ENCODE data around the gene SGCA. TPM values are rescaled to one million over a fixed set of nuclear protein-coding genes. Genes with fewer than 3 reads are reported as not detected.

The SGCA gene
- total and polyA plus RNA-seq, 2 of the 13 experiments (the other 11 are each of a cell fraction or from before 2014, with no cell fraction given) = not detected

DNA sequence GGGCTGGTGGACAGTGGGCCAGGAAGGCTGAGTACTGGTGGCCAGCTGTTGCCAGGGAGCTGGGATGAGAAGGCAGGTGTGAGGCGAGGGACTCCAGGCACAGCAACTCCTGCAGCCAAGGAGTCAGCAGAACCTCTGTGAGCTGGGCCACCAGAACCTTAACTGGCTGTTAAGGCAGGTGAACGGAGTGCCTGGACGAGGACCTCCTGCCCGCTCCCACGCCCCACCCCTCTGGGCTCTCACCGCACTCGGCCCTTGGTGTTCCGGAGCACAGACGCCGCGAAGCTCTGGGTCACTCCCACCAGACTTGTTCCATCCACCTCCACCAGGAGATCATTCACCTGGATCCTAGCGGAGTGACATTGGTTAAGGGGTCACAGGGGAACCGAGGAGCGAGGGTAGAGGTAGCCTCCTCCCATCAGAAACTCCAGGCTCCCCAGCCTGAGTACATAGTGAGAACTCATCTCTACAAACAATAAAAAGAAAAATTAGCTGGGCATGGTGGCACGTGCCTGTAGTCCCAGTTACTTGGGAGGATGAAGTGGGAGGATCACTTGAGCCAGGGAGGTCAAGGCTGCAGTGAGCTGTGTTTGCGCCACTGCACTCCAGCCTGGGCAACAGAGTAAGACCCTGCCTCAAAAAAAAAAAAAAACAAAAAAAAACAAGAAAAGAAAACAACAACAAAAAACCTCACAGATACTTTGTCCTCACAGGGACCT lies 24.6 kb upstream of the SGCA start (continued):
- TF ChIP-seq, protein P1, sequence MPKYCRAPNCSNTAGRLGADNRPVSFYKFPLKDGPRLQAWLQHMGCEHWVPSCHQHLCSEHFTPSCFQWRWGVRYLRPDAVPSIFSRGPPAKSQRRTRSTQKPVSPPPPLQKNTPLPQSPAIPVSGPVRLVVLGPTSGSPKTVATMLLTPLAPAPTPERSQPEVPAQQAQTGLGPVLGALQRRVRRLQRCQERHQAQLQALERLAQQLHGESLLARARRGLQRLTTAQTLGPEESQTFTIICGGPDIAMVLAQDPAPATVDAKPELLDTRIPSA (CRISPR knock-in tag; IDR thresholded peaks at IDR 0.05; ENCODE audit: borderline replicate concordance) = no peak
- TF ChIP-seq PCBP1 (IDR thresholded peaks at IDR 0.05; ENCODE audit: borderline replicate concordance, low read depth, low read length) (no peak), ZNF337 (CRISPR knock-in tag; IDR thresholded peaks at IDR 0.05; ENCODE audit: borderline replicate concordance, low read depth) (no peak), CEBPG (CRISPR knock-in tag; IDR thresholded peaks at IDR 0.05) (no peak), SALL1 (CRISPR knock-in tag; IDR thresholded peaks at IDR 0.05) (no peak), JUNB (CRISPR knock-in tag; IDR thresholded peaks at IDR 0.05; ENCODE audit: borderline replicate concordance) (no peak), NONO (IDR thresholded peaks at IDR 0.05) (no peak), NONO (CRISPR knock-in tag; conservative IDR thresholded peaks at IDR 0.05) (no peak)
- TF ChIP-seq, protein P2, sequence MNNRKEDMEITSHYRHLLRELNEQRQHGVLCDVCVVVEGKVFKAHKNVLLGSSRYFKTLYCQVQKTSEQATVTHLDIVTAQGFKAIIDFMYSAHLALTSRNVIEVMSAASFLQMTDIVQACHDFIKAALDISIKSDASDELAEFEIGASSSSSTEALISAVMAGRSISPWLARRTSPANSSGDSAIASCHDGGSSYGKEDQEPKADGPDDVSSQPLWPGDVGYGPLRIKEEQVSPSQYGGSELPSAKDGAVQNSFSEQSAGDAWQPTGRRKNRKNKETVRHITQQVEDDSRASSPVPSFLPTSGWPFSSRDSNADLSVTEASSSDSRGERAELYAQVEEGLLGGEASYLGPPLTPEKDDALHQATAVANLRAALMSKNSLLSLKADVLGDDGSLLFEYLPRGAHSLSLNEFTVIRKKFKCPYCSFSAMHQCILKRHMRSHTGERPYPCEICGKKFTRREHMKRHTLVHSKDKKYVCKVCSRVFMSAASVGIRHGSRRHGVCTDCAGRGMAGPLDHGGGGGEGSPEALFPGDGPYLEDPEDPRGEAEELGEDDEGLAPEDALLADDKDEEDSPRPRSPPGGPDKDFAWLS (CRISPR knock-in tag; IDR thresholded peaks at IDR 0.05; ENCODE audit: borderline replicate concordance) = no peak
- TF ChIP-seq, protein P3, sequence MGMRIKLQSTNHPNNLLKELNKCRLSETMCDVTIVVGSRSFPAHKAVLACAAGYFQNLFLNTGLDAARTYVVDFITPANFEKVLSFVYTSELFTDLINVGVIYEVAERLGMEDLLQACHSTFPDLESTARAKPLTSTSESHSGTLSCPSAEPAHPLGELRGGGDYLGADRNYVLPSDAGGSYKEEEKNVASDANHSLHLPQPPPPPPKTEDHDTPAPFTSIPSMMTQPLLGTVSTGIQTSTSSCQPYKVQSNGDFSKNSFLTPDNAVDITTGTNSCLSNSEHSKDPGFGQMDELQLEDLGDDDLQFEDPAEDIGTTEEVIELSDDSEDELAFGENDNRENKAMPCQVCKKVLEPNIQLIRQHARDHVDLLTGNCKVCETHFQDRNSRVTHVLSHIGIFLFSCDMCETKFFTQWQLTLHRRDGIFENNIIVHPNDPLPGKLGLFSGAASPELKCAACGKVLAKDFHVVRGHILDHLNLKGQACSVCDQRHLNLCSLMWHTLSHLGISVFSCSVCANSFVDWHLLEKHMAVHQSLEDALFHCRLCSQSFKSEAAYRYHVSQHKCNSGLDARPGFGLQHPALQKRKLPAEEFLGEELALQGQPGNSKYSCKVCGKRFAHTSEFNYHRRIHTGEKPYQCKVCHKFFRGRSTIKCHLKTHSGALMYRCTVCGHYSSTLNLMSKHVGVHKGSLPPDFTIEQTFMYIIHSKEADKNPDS (CRISPR knock-in tag; IDR thresholded peaks at IDR 0.05) = no peak
